Upper lobe of left lung (tissue), 6 donors: Measurements from ENCODE around the gene NHS. TPM values are rescaled to one million over a fixed set of nuclear protein-coding genes. Genes with fewer than 3 reads are reported as not detected.

Experiments
- ATAC-seq, 2 donors: fragments of 200-7000 bp; cut with Tn5 transposase; one replicate each; pipeline ENCODE4 v1.9.1; 2022; ENCODE audit warnings: mild to moderate bottlenecking in 2 of 2, moderate library complexity in 2 of 2; ENCODE audit not compliant: low FRiP score in 2 of 2
- DNase-seq, 2 donors: peaks; one replicate each; pipeline ENCODE4 v3.0.0-alpha.2; 2019 to 2020
- H3K27ac ChIP-seq, 4 donors: fragments of 200-600 bp; sonication (generic); one replicate each; pipeline ENCODE4 v1.5.1; 2016 to 2019
- H3K27me3 ChIP-seq, 4 donors: fragments of 200-600 bp; sonication (generic); one replicate each; pipeline ENCODE4 v1.5.1; 2017 to 2019
- H3K36me3 ChIP-seq, 4 donors: fragments of 200-600 bp; sonication (generic); one replicate each; pipeline ENCODE4 v1.5.1; 2016 to 2019
- H3K4me1 ChIP-seq, 4 donors: fragments of 200-600 bp; sonication (generic); one replicate each; pipeline ENCODE4 v1.5.1; 2018 to 2019
- H3K4me3 ChIP-seq, 4 donors: fragments of 200-600 bp; sonication (generic); one replicate each; pipeline ENCODE4 v1.5.1; 2017 to 2019; ENCODE audit warnings: mild to moderate bottlenecking in 2 of 4, moderate library complexity in 1 of 4
- H3K9me3 ChIP-seq, 4 donors: fragments of 200-600 bp; sonication (generic); one replicate each; pipeline ENCODE4 v1.5.1; 2018 to 2019
- CTCF ChIP-seq, 6 experiments: fragments of 450-650 bp in 4 of 6; fragments of 200-600 bp in 2 of 6; sonication (generic) in 2 of 6; IDR thresholded peaks; one replicate each; pipeline ENCODE4 v1.5.1; 2016 to 2019; ENCODE audit warnings: antibody characterized with exemption in 6 of 6
- EP300 ChIP-seq, 4 donors: sonication (generic); formaldehyde crosslinking; IDR thresholded peaks; one replicate each; pipeline ENCODE4 v1.5.1; 2017; ENCODE audit warnings: antibody characterized with exemption in 4 of 4, control low read depth in 2 of 4
- POLR2A ChIP-seq, 4 donors: fragments of 450-650 bp; IDR thresholded peaks; one replicate each; pipeline ENCODE4 v1.5.1; 2016 to 2017; ENCODE audit warnings: antibody characterized with exemption in 4 of 4, mild to moderate bottlenecking in 2 of 4
- POLR2AphosphoS5 ChIP-seq, 2 donors: sonication (generic); formaldehyde crosslinking; IDR thresholded peaks; one replicate each; pipeline ENCODE4 v1.5.1; 2017; ENCODE audit warnings: antibody characterized with exemption in 2 of 2
- WGBS, 2 donors: methylation state at CpG; one replicate each; pipeline ENCODE4 v1.1.5; 2017 to 2018; 5-methylcytosine and 5-hydroxymethylcytosine counted together
- total RNA-seq, 6 donors: library from RNA; depleted of rRNA in 4 of 6; stranded (reverse); fragments of >200 nt in 4 of 6; gene quantifications; one replicate each; pipeline versions ENCODE4 v1.1.0 to v1.2.1, GENCODE V29; 2016 to 2021
- donor health status: DM: no; HTN: no; CAD: no; lungs with moderate emphysema.
- donor health status: DM: no; HTN: yes; CAD: no; lungs with severe emphysema.

NHS gene
- total RNA-seq, 6 donors from 2014 or later: 0.46 to 6.3 (median 2.4) TPM

GRCh38 chrX:17656556-17656955 lies 281.6 kb downstream of the NHS start:
- DNase-seq: peak in 1 of 2 donors; percentile 28
- 45% methylated on average over 15 of the region's 16 CpGs; no CpG with 5 or more reads in 1 of the 2 donors for WGBS, 2 donors
- ATAC-seq: no peak
- no peaks in the 10 kb centered on the region for H3K9me3 ChIP-seq
- H3K27me3 ChIP-seq: no peaks in the 10 kb centered on the region
- H3K27ac ChIP-seq: no peak overlapping the region
- H3K4me3 ChIP-seq: no peak overlapping the region
- no peaks in the 10 kb centered on the region for H3K36me3 ChIP-seq
- TF ChIP-seq CTCF (IDR thresholded peaks at IDR 0.05) (no peak), POLR2AphosphoS5 (IDR thresholded peaks at IDR 0.05) (no peak), POLR2A (IDR thresholded peaks at IDR 0.05) (no peak), EP300 (IDR thresholded peaks at IDR 0.05) (no peak)
- H3K4me1 ChIP-seq: peaks cover 3 to 14% (median 9%) of the 10 kb centered on the region in 4 donors

- DNase-seq (no peak), ATAC-seq (no peak)
- TF ChIP-seq POLR2AphosphoS5 (IDR thresholded peaks at IDR 0.05) (no peak), POLR2A (IDR thresholded peaks at IDR 0.05) (no peak), EP300 (IDR thresholded peaks at IDR 0.05) (no peak), CTCF (IDR thresholded peaks at IDR 0.05) (no peak)
- Histone ChIP-seq H3K4me1 (no peaks in the 10 kb centered on the region), H3K27ac (no peak overlapping the region), H3K9me3 (no peaks in the 10 kb centered on the region), H3K27me3 (no peaks in the 10 kb centered on the region), H3K4me3 (no peak overlapping the region), H3K36me3 (no peaks in the 10 kb centered on the region)
- 75 to 91% methylated on average over 3 of the region's 3 CpGs for WGBS, 2 donors
Measured at GRCh38 chrX:17662391-17662790, 287.4 kb downstream of the NHS start.

GRCh38 chrX:17668929-17669328 lies 293.9 kb downstream of the NHS start:
- no peaks in the 10 kb centered on the region for H3K4me1 ChIP-seq
- H3K27me3 ChIP-seq: no peaks in the 10 kb centered on the region
- DNase-seq (no peak), ATAC-seq (no peak)
- no peak overlapping the region for H3K27ac ChIP-seq
- WGBS, 2 donors: 62 to 90% methylated on average over 4 of the region's 4 CpGs
- no peak overlapping the region for H3K4me3 ChIP-seq
- no peaks in the 10 kb centered on the region for H3K36me3 ChIP-seq
- H3K9me3 ChIP-seq: no peaks in the 10 kb centered on the region
- TF ChIP-seq POLR2AphosphoS5 (IDR thresholded peaks at IDR 0.05) (no peak), CTCF (IDR thresholded peaks at IDR 0.05) (no peak), POLR2A (IDR thresholded peaks at IDR 0.05) (no peak), EP300 (IDR thresholded peaks at IDR 0.05) (no peak)

GRCh38 chrX:17669458-17669857 lies 294.5 kb downstream of the NHS start:
- H3K27me3 ChIP-seq: no peaks in the 10 kb centered on the region
- WGBS, 2 donors: 33 to 56% methylated on average over 2 of the region's 2 CpGs
- H3K27ac ChIP-seq: no peak overlapping the region
- no peaks in the 10 kb centered on the region for H3K36me3 ChIP-seq
- ATAC-seq (no peak), DNase-seq (no peak)
- H3K4me1 ChIP-seq: no peaks in the 10 kb centered on the region
- TF ChIP-seq POLR2A (IDR thresholded peaks at IDR 0.05) (no peak), POLR2AphosphoS5 (IDR thresholded peaks at IDR 0.05) (no peak), CTCF (IDR thresholded peaks at IDR 0.05) (no peak), EP300 (IDR thresholded peaks at IDR 0.05) (no peak)
- no peak overlapping the region for H3K4me3 ChIP-seq
- no peaks in the 10 kb centered on the region for H3K9me3 ChIP-seq

- 77% methylated on average over 1 of the region's 1 CpG; no CpG with 5 or more reads in 1 of the 2 donors for WGBS, 2 donors
- no peaks in the 10 kb centered on the region for H3K27me3 ChIP-seq
- ATAC-seq: no peak
- no peak for DNase-seq
- no peaks in the 10 kb centered on the region for H3K4me1 ChIP-seq
- TF ChIP-seq CTCF (IDR thresholded peaks at IDR 0.05): no peak
- TF ChIP-seq POLR2A (IDR thresholded peaks at IDR 0.05): no peak
- no peak for TF ChIP-seq EP300 (IDR thresholded peaks at IDR 0.05)
- TF ChIP-seq POLR2AphosphoS5 (IDR thresholded peaks at IDR 0.05): no peak
- H3K9me3 ChIP-seq: no peaks in the 10 kb centered on the region
- no peak overlapping the region for H3K4me3 ChIP-seq
- H3K27ac ChIP-seq: no peak overlapping the region
- H3K36me3 ChIP-seq: no peaks in the 10 kb centered on the region
Measured at GRCh38 chrX:17669891-17670290, 294.9 kb downstream of the NHS start.
